SK-N-SH (cell line): Measurements from ENCODE around the gene FOXF1.

Source experiments
- CTCF ChIP-seq: fragments of 200-600 bp; sonication (generic); IDR thresholded peaks from 2 replicates; pipeline ENCODE4 v1.6.1; 2017; ENCODE audit warnings: antibody characterized with exemption, mild to moderate bottlenecking, moderate library complexity
- FOSL2 ChIP-seq: IDR thresholded peaks from 2 replicates; pipeline ENCODE4 v1.4.0; 2012; ENCODE audit warnings: low read depth, mild to moderate bottlenecking, moderate library complexity, borderline replicate concordance
- JUND ChIP-seq: IDR thresholded peaks from 2 replicates; pipeline ENCODE4 v1.4.0; 2012
- MAX ChIP-seq: IDR thresholded peaks from 2 replicates; pipeline ENCODE4 v1.4.0; 2012; ENCODE audit warnings: low read depth
- NFIC ChIP-seq: IDR thresholded peaks from 2 replicates; pipeline ENCODE4 v1.4.0; 2012; ENCODE audit warnings: borderline replicate concordance
- POLR2AphosphoS5 ChIP-seq: IDR thresholded peaks from 2 replicates; pipeline ENCODE4 v1.6.1; 2012; ENCODE audit warnings: low read depth, low read length
- RAD21 ChIP-seq: IDR thresholded peaks from 2 replicates; pipeline ENCODE4 v1.6.1; 2012; ENCODE audit warnings: mild to moderate bottlenecking, low read length
- REST ChIP-seq: IDR thresholded peaks from 2 replicates; pipeline ENCODE4 v1.6.1; 2012; ENCODE audit warnings: mild to moderate bottlenecking, low read depth, low read length, moderate library complexity
- SMC3 ChIP-seq: IDR thresholded peaks from 2 replicates; pipeline ENCODE4 v1.6.1; 2012; ENCODE audit warnings: low read depth, low read length, improper control_type of control experiment
- TAF1 ChIP-seq: IDR thresholded peaks from 2 replicates; pipeline ENCODE4 v1.6.1; 2012; ENCODE audit warnings: low read depth, mild to moderate bottlenecking, low read length, moderate library complexity, borderline replicate concordance
- TEAD4 ChIP-seq: IDR thresholded peaks from 2 replicates; pipeline ENCODE4 v1.4.0; 2012; ENCODE audit warnings: mild to moderate bottlenecking, borderline replicate concordance; ENCODE audit not compliant: insufficient read depth
- USF2 ChIP-seq: fragments of 150-350 bp; IDR thresholded peaks from 2 replicates; pipeline ENCODE4 v1.6.1; 2017; ENCODE audit warnings: antibody characterized with exemption, low read length, low read depth, borderline replicate concordance
- YY1 ChIP-seq: IDR thresholded peaks from 2 replicates; pipeline ENCODE4 v1.4.0; 2012; ENCODE audit warnings: low read depth, mild to moderate bottlenecking

GRCh38 chr16:86467490-86467889 lies 42.8 kb upstream of the FOXF1 start:
- TF ChIP-seq CTCF (no peak), MAX (no peak), TAF1 (no peak), JUND (no peak), RAD21 (no peak), TEAD4 (no peak), REST (no peak), POLR2AphosphoS5 (no peak), YY1 (no peak), SMC3 (no peak), USF2 (no peak), FOSL2 (no peak), NFIC (no peak)
